ENCODE data around the gene ZNF592.

DNA sequence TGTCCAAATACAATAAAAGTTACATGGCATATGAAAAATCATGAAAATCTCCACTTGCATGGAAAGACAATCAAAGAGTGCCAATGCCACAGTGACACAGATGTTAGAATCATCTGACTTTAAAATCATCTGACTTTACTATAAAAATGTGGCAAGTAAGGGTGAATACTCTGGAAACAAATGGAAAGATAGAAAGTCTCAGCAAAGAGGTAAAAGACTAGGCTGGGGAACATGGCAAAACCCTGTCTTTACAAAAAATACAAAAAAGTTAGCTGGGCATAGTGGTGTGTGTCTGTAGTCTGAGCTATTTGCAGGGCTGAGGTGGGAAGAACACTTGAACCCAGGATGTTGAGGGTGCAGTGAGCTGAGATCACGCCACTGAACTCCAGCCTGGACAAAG lies 97.9 kb downstream of the ZNF592 start:
- no peak for TF ChIP-seq POLR2A (IDR thresholded peaks at IDR 0.05)
- TF ChIP-seq CTCF (IDR thresholded peaks at IDR 0.05), result no peak
- TF ChIP-seq POLR2AphosphoS5 (IDR thresholded peaks at IDR 0.05), result no peak

Measured in transverse colon (tissue), 4 donors.